HUES6 (cell line): ENCODE data around the gene NPAS1.

Experiments
- H3K27ac ChIP-seq: 2 replicates; pipeline ENCODE4 v1.7.0; 2013; ENCODE audit warnings: low read depth, mild to moderate bottlenecking, low read length, inconsistent platforms
- H3K27me3 ChIP-seq: 2 replicates; pipeline ENCODE4 v1.6.1; 2013; ENCODE audit warnings: low read length; ENCODE audit not compliant: control insufficient read depth, insufficient read depth
- H3K36me3 ChIP-seq: 2 replicates; pipeline ENCODE4 v1.6.1; 2013; ENCODE audit warnings: low read length; ENCODE audit not compliant: control insufficient read depth, insufficient read depth
- H3K4me1 ChIP-seq: 2 replicates; pipeline ENCODE4 v1.6.1; 2013; ENCODE audit warnings: low read length; ENCODE audit not compliant: control insufficient read depth, insufficient read depth
- H3K4me3 ChIP-seq: 2 replicates; pipeline ENCODE4 v1.5.1; 2013; ENCODE audit warnings: low read depth, low read length
- H3K9ac ChIP-seq: one replicate; pipeline ENCODE4 v1.6.1; 2013; ENCODE audit warnings: mild to moderate bottlenecking, low read length
- H3K9me3 ChIP-seq: 2 replicates; pipeline ENCODE4 v1.6.1; 2013; ENCODE audit warnings: low read depth, low read length; ENCODE audit not compliant: control insufficient read depth, insufficient read depth

NPAS1 gene

DNA sequence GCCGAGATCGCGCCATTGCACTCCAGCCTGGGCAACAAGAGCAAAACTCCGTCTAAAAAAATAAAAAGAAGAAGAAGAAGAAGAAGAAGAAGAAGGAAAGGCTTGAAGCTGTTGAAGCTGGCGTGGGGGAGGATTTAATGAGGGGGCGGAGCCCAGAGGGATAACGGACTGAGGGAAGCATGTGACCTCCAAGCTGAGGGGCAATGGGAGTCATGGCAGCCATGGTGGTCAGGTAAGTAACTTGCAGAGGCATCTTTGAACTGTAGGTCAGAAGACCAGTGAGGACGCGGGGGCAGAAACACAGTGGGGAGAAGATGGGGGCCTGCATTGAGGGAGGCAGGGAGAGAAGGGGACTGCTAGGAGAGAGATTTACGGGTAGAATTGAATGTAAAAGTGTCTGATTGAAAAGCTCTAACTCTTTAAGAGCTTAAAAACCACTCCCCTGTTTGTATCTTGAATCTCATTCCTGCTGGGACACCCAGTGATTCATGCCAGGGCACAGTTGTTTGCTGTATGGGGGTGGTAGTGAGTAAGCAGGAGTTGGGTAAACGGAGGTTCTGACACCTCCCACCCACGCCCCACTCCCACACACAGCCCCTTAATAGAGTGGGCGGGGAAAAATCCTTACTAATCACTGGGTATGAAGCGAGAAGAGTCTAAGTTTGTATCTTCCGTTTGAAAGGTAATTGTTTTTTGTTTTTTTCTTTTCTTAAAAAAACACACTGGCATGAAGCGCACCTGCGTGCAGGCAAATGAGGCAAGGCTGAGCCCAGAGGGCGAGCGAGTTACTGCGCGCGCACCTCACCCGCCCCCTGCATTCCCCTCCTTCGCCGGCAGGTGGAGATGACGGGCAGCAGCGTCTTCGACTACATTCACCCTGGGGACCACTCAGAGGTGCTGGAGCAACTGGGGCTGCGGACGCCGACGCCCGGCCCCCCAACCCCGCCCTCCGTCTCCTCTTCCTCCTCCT is 15.8 kb downstream of the NPAS1 start:
- Histone ChIP-seq H3K9ac (peak overlapping the region; percentile 22), H3K36me3 (no peaks in the 10 kb centered on the region), H3K4me1 (peaks cover 15% of the 10 kb centered on the region), H3K9me3 (no peaks in the 10 kb centered on the region), H3K27ac (no peak overlapping the region), H3K4me3 (peak overlapping the region; percentile 64), H3K27me3 (peaks cover 10% of the 10 kb centered on the region)

DNA sequence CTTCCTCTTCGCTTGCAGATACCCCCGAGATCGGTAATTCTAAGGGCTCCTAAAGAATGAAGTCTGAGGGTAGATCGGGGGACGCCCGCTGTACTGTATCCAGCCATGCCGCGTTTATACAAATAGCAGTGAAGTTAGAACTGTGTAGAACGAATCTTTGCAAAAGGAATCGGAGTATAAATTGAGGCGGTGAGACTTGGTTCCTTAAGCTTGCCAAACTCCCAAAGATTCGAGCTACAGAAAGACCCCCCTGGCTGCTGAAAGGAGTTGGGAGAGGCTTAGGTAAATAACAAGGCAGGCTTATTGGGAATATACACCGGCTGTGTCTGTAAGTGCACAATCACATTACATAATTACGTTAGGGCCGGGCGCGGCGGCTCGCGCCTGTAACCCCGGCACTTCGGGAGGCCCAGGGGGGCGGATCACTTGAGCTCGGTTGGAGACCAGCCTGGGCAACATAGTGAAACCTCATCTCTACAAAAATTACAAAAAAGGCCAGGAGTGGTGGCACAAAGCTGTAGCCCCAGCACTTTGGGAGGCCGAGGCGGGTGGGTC is 16.5 kb downstream of the NPAS1 start:
- Histone ChIP-seq H3K27ac (no peak overlapping the region), H3K27me3 (peaks cover 5% of the 10 kb centered on the region; the same call in 1 of the 2 replicates), H3K9me3 (no peaks in the 10 kb centered on the region), H3K4me3 (peak overlapping the region; percentile 64), H3K9ac (no peak overlapping the region), H3K36me3 (no peaks in the 10 kb centered on the region), H3K4me1 (peaks cover 15% of the 10 kb centered on the region)

DNA sequence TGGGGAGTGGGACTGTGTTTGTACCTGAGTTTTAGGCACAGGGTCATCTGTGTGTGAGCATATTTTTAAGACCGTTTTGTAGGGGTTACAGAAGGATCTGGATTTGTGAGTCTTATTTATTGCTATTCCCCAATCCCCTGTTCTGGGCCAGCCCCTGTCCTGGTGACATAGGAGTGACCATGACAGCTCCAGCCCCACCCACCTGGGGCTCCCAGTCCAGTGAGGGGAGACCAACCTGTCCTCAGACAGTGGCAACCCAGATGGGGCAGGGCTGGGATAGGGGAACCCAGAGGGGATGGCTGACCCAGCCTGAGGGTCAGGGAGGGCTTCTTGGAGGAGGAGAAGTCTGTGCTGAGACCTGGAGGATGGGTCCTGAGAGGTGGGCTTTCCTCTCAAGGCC is 18.1 kb downstream of the NPAS1 start:
- peaks cover 10% of the 10 kb centered on the region for H3K4me1 ChIP-seq
- no peaks in the 10 kb centered on the region; the same call in 1 of the 2 replicates for H3K27me3 ChIP-seq
- no peaks in the 10 kb centered on the region for H3K36me3 ChIP-seq
- H3K9ac ChIP-seq, result no peak overlapping the region
- no peaks in the 10 kb centered on the region for H3K9me3 ChIP-seq
- H3K4me3 ChIP-seq, result no peak overlapping the region
- no peak overlapping the region for H3K27ac ChIP-seq

- Histone ChIP-seq H3K9ac (no peak overlapping the region), H3K4me1 (peaks cover 10% of the 10 kb centered on the region), H3K36me3 (peaks cover 1% of the 10 kb centered on the region; the same call in 1 of the 2 replicates), H3K9me3 (no peaks in the 10 kb centered on the region), H3K27ac (no peak overlapping the region), H3K4me3 (no peak overlapping the region), H3K27me3 (no peaks in the 10 kb centered on the region; the same call in 1 of the 2 replicates)
These were observed 19.7 kb downstream of the NPAS1 start for GRCh38 chr19:47039239-47039874.

GRCh38 chr19:47040869-47041268 is 21.2 kb downstream of the NPAS1 start:
- peaks cover 4% of the 10 kb centered on the region; the same call in 1 of the 2 replicates for H3K36me3 ChIP-seq
- no peaks in the 10 kb centered on the region for H3K27me3 ChIP-seq
- H3K9ac ChIP-seq, result no peak overlapping the region
- no peak overlapping the region for H3K4me3 ChIP-seq
- H3K27ac ChIP-seq, result no peak overlapping the region
- no peaks in the 10 kb centered on the region for H3K9me3 ChIP-seq
- 0 out of 2 replicates have a peak, but pooled peaks cover 5% of the 10 kb centered on the region for H3K4me1 ChIP-seq

GRCh38 chr19:47044946-47045866 is 25.6 kb downstream of the NPAS1 start:
- Histone ChIP-seq H3K9me3 (no peaks in the 10 kb centered on the region), H3K27me3 (no peaks in the 10 kb centered on the region), H3K4me3 (no peak overlapping the region), H3K4me1 (peaks cover 4% of the 10 kb centered on the region; the same call in 1 of the 2 replicates), H3K36me3 (peaks cover 4% of the 10 kb centered on the region; the same call in 1 of the 2 replicates), H3K27ac (no peak overlapping the region), H3K9ac (no peak overlapping the region)

DNA sequence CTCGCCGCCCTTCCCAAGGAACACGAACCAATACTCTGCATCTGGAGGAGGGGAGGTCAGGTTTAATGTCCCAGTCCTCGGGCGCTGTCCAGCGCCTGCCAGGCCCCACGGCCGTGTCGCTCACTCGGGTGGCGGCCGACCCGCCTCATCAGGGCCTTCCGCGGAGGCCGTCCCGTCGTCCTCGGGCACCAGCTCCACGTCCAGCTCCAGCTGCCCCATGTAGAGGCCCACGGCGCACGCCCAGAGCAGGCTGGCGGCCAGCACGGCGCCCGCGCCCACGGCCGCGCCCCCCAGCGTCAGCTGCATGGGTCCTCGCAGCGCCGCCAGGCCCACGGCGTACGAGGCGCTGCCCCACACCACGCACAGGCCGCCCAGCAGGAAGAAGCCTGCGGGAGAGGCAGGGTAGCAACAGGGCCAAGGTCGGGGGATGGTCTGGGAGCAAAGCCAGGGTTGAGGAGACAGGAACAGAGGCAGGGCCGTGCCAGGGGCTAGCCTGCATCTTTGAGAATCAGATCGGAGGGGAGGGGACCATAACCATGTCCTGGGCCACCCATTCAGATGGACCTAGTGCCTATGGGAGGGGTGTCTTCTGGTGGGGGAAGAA is 26.3 kb downstream of the NPAS1 start:
- Histone ChIP-seq H3K9me3 (no peaks in the 10 kb centered on the region), H3K9ac (no peak overlapping the region), H3K27ac (no peak overlapping the region), H3K4me3 (no peak overlapping the region), H3K36me3 (peaks cover 4% of the 10 kb centered on the region; the same call in 1 of the 2 replicates), H3K4me1 (peaks cover 4% of the 10 kb centered on the region; the same call in 1 of the 2 replicates), H3K27me3 (no peaks in the 10 kb centered on the region)

GRCh38 chr19:47047272-47047762 is 27.7 kb downstream of the NPAS1 start:
- Histone ChIP-seq H3K4me1 (peaks cover 4% of the 10 kb centered on the region; the same call in 1 of the 2 replicates), H3K9ac (no peak overlapping the region), H3K36me3 (peaks cover 4% of the 10 kb centered on the region; the same call in 1 of the 2 replicates), H3K9me3 (no peaks in the 10 kb centered on the region), H3K4me3 (peak overlapping the region; percentile 84), H3K27ac (no peak overlapping the region), H3K27me3 (no peaks in the 10 kb centered on the region)

DNA sequence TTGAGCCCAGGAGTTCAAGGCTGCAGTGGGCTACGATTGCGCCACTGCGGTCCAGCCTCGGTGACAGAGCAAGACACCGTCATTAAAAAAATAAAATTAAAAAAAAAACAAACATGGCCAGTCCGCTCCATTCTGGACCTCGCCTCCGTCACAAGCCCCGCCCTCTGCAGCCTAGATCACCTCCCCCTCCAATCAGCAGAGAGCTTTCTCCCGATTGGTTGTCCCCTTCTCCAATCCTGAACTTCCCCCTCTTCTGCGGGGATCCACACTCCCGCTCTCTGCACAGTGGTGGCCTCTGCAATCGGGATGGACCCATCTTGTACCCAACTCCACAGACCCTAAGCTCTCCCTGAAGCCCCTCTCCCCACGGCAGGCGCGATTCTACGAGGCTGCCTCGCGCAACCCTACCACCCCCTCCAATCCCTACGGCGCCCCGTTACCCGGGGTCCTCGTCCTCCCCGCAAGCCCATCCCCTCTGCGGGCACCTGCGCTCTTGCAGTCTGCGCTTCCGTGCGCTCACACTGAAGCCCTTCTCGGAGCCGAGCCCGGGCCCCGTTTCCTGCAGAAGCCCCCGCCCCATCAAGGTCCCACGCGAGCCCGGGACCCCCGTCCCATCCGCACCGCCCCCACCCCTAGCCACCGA is 28.2 kb downstream of the NPAS1 start:
- H3K27ac ChIP-seq, result no peak overlapping the region; the same call in 1 of the 2 replicates
- peaks cover 4% of the 10 kb centered on the region; the same call in 1 of the 2 replicates for H3K4me1 ChIP-seq
- peak overlapping the region; percentile 84 for H3K4me3 ChIP-seq
- H3K27me3 ChIP-seq, result no peaks in the 10 kb centered on the region
- peak overlapping the region; percentile 73 for H3K9ac ChIP-seq
- no peaks in the 10 kb centered on the region for H3K9me3 ChIP-seq
- peaks cover 4% of the 10 kb centered on the region; the same call in 1 of the 2 replicates for H3K36me3 ChIP-seq
